ENCODE results near the gene MGAT4B.

Gene MGAT4B

DNA sequence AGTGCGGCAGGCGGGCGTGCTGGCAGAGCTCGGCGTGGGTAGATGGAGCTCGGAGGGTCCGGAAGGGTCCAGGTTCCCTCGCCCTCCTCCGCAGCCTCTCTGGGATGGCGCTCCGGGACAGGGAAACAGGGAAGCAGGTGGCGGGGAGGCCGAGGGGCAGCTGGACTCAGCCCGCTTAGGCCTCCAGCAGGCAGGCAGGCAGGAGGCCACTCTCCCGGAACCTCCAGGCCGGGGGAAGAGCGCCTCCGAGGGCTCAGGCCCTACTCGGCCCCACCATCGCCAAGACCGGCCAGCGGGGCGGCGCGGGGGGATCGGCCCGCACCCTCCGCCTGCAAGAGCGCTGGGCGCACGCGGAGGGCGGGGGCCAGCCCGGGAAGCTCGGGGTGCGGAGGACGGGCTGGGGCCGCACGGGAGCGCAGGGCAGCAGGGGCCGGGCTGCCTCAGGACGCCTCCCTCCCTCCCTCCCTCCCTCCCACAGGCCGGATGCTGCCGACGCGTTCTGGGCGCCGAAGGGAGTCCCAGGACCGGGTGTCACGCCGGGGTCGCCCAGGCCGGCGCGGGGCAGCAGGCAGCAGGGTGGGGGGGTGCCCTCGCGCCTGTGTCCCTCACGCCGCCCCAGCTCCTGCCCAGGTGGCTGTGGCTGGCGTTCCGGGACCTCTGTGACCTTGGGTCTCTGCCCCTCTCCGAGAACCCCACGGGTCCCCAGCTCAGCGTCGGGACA lies 977 bp downstream of the MGAT4B start:
- DNase-seq = no peak

DNA sequence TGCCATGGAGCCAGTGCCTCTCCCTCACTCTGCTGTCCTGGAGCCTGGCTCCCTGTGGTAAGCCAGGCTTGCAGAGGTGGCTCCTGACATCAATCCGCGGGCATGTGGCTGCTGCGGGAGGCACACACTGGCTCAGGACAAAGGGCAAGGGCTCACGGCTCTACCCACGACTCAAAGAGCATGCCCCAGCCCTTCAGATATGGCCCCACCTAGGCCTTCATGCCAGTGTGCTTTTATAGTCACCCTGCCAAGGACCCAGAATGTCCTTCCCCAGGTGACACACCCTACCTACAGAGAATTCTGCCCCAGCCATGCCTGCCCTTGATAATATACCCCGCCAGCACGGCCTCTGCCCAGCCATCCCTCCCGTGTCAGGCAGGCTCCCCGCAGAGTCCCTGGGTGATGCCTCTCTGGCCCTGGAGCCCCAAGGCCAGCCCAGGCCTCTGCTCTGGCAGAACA lies 1.6 kb downstream of the MGAT4B start:
- no peak for DNase-seq

DNA sequence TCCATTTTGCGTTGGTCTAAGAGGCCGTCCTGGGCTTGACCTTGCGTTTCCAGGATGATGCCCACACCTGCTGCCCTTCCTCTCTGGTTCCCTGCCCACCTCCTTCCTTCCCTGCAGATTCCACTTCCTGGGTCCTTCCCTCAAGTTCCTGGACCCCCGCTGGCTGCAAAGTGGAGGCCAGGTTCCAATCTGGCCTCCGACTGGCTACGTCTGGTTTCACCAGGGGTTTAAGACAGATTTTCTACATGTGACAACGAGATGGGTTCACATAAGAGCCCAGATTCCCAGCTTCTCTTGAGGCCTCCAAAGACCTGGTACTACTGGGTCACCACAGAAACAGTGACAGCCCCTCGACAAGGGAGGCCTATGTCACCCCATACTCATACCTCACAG lies 2.1 kb downstream of the MGAT4B start:
- DNase-seq = no peak

DNA sequence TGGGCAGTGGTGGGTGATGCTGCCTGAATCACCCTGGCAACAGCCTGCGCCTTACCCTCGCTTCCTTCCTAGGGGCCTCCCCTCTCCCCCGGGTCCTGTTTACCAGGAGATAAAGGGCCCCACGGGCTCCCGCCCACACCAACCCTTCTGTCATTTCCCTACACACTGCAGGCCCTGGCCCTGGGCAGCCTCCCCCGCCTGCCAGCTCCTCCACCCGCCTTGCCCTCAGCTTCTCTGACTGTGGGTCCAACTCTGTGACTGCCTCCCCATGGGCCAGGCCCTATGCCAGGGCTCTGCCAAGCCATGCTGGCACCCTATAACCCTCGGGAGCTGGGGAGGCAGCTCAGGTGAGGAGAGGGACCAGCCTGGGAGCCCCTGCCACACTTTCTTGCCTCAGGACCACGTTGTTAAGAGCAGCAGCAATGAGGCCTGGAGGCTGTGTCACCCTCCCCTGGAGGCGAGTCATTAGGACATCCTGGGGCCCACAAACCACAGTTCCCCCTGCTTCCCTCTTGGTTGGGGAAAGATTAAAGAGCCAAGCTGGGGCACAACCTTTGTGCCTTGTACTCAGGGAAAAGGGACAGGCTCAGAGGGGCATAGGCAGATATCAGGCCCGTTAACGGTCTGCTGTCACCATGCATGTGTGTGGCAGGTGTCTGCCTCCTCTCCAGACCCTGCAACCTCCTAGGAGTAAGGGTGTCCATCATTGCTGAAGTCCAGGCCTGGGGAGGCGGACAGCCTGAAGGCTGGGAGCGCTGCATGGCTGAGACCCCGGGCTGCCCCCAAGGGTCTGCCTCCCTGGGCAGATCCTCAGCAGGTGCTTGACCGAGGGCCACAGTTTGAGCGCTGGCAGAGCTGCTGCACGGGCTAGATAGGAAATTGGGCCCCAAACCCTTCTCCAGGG lies 2.8 kb downstream of the MGAT4B start:
- no peak for DNase-seq

DNA sequence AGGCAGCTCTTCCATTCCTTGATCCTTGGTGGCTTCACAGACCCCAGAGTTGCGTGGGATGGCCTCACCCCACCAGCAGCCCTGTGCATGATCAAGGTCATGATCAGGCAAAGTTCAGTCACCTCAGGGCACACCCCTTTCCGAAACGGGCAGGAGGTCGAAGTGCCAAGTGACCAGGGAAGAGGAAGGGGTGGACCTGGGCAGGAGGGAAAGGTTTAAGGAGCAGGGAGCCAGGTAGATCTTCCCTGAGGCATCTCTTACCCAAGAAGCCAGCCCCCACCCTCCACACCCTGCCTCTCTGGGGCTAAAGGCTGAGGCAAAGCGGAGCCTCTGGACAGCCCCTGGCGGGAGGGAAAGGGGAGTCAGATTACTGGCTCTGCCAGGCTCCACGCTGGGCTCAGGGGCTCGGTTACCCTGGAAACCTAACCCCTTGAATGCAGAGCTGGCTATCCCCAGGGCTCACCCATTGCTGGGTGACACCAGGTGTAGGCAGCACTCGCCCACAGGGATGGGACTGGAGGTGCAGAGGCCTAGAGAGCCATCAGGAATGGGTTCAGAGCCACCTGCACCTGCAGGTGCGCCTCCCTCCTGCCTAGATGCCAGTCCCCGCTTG lies 3.6 kb downstream of the MGAT4B start:
- peak; percentile 83 for DNase-seq

DNA sequence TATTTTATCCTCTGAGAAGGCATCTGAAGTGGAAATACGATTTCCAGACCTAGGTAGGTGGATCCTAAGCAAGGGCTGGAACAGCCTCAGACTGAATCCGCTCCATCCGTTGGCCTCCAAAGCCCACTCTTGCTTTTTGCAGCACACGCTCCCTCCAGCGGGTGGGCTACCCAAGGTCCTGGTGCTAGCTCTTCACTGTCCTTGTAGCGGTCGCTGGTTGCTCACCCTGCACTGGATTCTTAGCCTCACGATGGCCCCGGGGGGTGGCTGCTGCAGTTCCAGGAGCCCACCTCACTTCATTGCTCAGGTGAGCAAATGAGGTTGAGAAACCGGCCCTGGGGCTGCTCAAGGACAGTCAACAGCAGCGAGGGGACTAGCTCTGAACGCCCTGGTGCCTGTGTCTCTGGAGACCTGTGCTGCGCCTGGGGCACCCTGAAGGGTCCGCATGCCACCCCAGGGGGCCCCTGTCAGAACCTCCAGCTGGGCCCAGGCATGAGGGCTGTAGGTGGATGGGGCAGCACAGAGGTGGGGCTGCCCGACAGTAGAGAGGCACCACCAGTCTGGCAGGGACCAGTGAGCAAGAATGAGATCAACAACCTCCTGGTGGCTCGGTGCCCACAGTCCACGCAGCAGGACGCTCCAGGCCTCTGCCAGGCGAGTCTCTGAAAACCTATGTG lies 4.3 kb downstream of the MGAT4B start:
- DNase-seq = no peak

DNA sequence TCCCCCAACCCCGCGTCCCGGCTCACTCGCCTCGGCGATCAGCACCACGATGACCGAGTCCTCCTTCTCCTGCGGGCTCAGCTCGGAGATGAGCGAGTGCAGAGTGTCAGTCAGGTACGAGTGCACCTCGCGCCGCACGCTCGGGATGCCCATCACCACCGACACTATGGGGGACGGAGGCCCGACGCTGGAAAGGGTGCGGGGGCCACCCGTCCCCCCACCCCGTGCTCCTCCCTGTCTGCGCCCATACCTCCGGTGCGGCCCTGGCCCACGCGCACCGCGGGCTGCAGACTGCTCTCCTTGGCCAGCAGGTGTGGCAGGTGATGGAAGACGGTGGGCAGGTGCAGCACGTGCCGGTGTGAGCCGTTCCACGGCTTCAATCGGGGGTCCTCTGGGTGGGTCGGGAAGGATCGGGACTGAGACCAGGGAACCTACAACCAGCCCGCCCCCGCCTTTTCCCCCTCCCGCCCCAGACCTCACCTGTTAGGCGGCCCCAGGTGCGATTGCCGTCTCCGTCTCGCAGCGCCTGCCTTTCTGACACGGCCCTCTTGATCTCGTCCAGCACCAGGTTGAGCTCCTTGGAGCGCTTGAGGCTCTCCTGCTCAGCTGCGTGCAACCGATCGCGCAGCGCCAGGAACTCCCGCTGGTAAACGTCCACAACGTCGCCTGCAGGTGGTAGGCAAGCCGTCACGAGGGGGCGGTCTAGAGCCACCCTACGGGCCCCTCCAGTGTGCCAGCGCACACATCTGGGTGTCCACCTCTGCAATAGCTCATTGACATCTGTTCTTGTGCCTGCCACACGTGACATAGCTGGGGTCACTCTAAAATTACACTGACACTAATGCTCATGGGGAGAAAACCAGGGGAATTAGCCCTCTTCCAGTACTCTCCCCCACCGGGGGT lies 5.1 kb downstream of the MGAT4B start:
- DNase-seq = peak; percentile 29

DNA sequence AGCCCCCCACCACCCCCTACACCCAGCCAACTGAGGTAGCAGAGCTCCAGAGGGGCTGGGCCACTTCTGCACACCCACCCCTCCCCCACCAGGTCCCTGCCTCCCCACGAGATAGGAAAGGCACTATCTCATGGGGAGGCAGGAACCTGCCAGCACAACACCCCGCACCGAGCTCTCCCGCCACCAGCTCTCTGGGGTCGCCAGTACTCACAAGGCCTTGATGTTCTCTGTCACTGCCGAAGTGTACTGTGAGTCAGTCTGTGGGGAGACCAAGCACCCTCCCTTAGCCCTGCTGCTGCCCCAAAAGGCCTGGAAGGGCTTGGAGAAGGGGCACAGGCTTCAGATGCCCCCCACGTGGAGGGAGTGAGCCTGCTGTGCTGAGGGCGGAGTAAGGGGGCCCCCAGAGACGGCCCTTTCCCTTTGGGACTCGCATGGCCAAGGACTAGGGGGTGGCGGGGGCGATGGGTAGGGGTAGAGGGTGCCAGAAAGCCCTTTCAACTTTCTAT lies 5.9 kb downstream of the MGAT4B start:
- DNase-seq = no peak

DNA sequence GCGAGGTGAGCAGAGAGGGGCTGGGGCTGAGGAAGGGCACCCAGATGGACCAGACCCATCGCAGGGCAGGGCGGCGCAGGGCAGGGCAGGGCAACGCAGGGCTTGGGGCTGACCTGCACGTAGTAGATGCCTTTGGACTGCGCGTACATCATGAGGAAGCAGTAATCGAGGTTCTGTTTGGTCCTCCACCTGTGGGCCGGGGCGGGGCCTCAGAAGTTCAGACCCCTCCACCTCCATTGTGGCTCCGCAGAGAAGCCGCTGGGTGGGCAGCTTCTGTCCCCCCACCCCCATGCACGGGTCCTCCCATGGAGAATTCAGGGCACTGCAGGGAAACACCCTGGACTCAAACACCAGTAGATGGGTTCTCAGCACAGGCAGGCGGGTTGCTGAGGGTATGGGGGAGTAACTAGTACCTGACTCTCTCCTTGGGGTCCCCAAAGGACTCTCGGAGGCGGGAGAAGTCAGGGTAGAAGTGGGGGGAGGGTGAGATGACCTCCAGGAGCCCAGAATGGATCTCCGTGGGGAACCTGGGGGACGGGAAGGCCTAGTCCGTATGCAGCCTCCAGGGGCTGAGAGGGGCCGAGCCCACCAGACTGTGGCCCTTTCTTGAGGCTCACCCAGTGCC lies 6.5 kb downstream of the MGAT4B start:
- DNase-seq = no peak

DNA sequence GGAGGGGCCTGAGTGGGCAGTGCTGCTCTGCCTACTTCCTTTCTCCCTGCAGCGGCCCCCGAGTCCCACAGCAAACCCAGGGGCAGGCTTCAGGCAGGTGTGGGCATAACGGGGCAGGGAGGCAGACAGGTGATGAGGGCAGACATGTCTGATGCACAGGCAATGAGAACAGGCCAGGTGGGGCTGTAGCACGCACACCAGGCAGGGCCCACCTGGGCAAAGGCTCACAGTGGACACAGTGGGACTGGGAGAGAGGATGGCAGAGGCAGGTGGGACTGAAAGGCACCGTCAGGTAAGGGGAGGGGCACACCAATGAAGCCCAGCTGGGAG lies 7.1 kb downstream of the MGAT4B start:
- no peak for DNase-seq

DNA sequence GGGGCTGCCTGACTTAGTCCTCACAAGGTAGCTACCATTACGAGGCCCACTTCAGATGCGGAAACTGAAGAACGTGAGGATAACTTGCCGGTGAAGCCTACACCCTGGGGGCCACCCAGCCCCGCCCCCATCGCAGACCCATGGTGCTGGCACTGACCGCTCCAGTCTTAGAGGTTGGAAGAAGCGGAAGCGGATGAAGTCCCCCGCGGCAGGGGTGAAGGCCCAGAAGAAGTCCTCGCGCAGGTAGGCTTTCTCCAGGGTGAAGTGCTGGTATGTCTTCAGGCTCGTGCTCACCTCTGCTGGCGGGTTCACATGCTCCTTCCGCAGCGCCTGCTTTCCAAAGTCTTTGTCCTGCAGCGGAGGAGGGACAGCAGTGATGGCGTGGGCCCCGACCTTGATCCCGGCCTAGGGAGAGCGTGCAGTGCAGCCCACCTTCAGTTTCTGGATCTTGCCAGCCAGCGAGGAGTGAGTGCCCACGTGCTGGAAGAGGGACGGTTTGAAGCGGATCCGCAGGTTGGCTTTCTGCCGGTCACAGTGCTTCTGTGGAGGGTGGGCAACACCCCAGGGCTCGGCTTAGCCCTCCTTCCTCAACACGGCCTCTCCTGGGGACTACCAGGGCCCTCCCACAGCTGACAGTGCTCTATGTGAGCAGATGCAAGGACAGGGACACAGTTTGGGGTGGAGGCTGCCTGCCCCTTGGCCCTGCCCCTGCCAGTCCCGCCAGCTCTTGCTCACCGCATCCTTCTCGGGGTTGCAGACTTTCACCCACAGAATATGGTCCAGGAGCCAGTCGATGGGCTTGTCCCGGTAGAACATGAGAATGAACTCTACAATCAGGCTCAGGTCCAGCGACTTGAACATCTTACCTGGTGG lies 7.7 kb downstream of the MGAT4B start:
- no peak for DNase-seq

DNA sequence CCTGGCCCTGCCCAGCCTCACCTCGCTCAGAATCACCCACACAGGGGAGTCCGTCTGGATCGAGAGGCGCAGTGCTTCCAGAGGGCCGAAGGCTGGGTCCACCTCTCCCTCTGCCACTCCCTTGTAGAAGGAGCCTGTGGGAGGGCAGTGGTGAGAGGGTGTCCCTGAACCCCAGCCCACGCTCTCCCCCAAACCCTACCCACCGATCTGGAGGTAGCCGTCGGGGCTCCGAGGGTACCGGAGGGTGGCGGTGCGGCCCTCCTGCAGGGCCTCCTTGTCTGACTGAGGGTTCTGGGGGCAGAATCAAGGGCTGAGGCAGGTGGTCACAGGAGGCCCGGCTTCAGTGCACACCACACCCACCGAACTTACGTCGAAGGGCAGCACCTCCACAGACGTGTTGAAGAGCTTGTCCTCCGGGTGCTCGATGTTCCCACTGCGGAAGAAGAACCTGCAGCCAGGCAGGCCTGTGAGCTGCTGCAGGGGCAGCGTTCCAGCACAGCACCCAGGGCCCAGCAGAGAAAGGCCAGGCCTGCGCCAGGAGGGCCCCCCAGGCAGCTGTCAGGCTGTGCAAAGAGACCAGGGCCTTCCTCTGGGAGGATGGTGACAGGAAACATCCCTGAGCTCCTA lies 8.4 kb downstream of the MGAT4B start:
- no peak for DNase-seq

DNA sequence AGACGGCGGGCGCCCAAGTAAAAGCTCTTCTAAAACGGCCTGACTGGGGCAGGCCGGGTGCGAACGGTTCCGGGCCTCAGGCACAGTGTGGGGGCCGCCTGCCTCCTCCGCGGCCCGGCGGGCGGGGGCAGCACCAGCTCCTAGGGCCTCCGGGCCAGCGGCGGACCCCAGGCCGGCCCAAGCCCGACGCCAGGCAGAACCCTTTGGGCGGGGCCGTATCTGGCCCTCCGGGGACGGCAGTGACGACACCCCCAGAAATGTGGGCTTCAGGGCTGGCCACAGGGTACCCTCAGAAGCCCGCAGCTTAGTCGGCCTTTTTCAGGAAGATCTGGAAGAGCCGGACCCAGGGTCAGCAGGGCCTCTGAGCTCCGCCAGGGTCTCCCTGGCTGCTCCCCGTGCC lies 8.9 kb downstream of the MGAT4B start:
- no peak for DNase-seq

DNA sequence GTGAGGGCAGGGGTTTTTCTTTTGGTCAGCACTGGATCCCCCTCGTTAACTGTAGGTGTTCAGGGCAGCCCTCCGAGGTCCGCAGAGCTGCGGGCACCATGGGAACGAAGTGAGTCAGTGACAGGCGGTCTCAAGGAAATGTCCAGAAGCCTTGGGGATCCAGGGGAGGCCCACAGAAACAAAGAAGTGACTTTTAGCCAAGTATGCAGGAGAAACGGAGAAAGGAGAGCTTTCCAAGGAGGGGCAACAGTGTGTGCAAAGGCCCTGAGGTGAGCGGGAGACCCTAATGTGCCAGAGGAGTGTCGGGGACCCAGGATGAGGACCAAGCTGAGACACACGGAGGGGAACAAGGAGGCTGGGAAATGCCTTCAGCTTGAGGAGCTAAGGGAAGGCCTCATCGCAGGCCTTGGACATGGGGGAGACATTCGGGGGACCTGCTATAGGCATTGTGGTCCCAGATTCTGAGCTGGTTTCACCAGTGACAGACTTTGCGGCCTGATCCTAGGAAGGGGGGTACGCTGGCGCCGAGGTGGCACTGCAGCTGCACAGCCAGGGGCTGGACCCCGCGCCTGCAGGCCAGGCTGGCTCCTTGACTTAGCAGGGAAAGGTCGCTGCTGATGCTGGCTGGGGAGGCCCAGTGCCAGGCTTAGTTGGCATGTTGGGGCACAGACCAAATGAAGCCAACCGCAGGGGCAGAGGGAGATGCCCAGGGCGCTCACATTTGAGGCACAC lies 9.6 kb downstream of the MGAT4B start:
- DNase-seq = no peak

DNA sequence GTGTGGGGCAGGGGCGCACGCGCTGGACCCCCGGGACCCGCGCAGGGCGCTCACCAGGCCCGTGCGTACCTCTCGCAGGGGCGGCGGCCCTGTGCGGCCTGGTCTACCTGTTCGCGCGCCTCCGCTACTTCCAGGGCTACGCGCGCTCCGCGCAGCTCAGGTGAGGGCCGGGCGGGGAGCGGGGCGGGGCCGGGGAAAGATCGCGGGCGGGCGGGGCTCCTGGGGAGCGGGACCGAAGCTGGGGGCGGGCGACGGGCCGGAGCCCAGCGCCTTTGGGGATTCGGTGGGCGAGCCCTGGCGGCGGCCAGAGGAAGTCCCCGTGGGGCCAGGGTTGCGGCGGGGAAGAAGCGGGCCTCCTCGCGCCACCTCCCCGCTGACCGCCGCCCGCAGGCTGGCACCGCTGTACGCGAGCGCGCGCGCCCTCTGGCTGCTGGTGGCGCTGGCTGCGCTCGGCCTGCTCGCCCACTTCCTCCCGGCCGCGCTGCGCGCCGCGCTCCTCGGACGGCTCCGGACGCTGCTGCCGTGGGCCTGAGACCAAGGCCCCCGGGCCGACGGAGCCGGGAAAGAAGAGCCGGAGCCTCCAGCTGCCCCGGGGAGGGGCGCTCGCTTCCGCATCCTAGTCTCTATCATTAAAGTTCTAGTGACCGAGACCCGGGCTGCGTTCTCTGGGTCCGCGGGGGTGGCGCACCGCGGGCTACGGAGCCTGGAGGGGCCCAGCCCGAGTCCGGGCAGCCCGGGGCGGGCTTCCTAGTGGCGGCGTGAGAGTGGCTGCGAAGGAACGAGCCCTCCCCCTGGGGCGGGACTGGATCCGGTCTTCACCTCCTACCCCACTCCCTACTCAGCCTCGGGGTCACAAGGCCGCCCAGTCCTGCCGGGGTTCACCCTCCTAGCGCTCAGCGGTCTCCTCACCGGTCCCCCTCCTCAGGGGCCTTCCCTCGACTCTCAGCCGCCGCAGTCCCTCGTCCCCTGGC lies 10.5 kb downstream of the MGAT4B start:
- DNase-seq = peak; percentile 53

DNA sequence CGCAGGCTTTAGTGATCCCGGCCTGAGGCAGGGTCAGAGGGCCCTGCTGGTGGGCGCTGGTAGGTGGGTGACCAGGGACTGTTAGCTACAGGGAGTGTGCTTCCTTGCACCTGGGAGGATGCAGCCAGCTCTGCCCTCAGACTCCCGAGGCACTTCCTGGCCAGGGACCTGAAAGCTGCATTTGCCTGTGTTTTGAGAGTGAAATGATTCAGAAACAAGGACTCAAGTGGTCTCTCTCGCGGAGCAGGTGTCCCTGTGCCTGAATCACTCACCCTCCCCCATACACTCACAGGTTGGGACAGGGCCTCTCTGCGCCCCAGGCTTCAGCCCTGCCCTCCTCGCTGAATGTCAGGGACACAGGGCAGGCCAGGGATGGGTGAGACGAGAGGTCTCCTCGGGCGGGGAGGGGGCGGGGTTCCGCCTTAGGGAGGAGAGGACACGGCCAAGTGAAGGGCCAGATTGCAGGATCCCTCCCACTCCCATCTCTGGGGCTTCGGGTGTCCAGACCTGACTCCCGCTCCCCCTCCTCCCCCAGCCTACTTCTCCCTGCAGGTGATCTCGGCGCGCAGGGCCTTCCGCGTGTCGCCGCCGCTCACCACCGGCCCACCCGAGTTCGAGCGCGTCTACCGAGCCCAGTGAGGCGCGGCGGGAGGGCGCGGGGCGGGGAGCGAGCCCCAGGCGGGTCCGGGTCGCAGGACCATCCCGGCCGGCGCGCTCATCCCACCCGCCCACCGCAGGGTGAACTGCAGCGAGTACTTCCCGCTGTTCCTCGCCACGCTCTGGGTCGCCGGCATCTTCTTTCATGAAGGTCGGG lies 11.4 kb downstream of the MGAT4B start:
- DNase-seq = peak; percentile 68

DNA sequence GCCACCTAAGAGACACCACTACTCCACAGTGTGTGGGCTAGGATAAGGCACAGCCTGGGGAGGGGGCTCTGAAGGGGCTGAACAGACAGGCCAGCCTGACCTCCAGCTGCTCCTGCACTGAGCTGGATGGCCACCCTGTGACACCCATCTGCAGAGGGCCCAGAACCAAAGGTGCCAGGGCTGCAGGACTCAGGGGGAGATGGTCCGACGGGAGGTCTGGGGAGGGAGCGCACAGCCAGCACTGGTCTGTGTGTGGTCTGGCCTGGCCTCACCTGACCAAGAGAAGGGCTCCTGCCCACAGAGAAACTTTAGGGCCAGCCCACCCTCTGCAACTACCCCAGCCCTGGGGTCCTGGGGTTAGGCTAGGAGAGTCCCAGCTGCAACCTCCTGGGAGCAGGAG lies 12.1 kb downstream of the MGAT4B start:
- DNase-seq = no peak

All from NCI-H510A (cell line).